Upper lobe of right lung (tissue), 1 donor: Measurements from ENCODE around the gene GMDS. TPM values are rescaled to one million over a fixed set of nuclear protein-coding genes. Genes with fewer than 3 reads are reported as not detected.

Source experiments
- ATAC-seq: fragments of 200-7000 bp; cut with Tn5 transposase; one replicate; pipeline ENCODE4 v1.9.1; 2020; ENCODE audit warnings: mild to moderate bottlenecking, moderate library complexity
- DNase-seq: peaks from one replicate; pipeline ENCODE4 v3.0.0-alpha.2; 2020
- H3K27ac ChIP-seq: fragments of 200-600 bp; one replicate; pipeline ENCODE4 v1.8.0; 2022
- H3K27me3 ChIP-seq: fragments of 200-600 bp; one replicate; pipeline ENCODE4 v1.8.0; 2022; ENCODE audit warnings: mild to moderate bottlenecking
- H3K36me3 ChIP-seq: fragments of 200-600 bp; one replicate; pipeline ENCODE4 v1.8.0; 2022
- H3K4me1 ChIP-seq: fragments of 200-600 bp; one replicate; pipeline ENCODE4 v1.8.0; 2022
- H3K4me3 ChIP-seq: fragments of 200-600 bp; one replicate; pipeline ENCODE4 v1.8.0; 2022; ENCODE audit warnings: mild to moderate bottlenecking
- H3K9me3 ChIP-seq: fragments of 200-600 bp; one replicate; pipeline ENCODE4 v1.8.0; 2022
- CTCF ChIP-seq: fragments of 200-600 bp; IDR thresholded peaks from one replicate; pipeline ENCODE4 v1.8.0; 2022; ENCODE audit warnings: antibody characterized with exemption
- intact Hi-C: fragments of 100-400 bp; cut with DNase I; formaldehyde crosslinking; loops from one replicate; pipeline ENCODE4 v1.11.0; 2022
- total RNA-seq: library from RNA; stranded (reverse); fragmentation: NEBNext Ultra II Directional; extraction: Animal tissue kit (Norgen Biotek cat#: 25700); gene quantifications from one replicate; pipeline ENCODE4 v1.2.1, GENCODE V29; 2021
- donor health status: DM: no; HTN: yes; CAD: no; lungs with severe emphysema.

Gene GMDS
- total RNA-seq, 1 donor from 2014 or later = 12.2 TPM

- Histone ChIP-seq H3K4me3 (no peak overlapping the region), H3K27ac (no peak overlapping the region), H3K36me3 (no peaks in the 10 kb centered on the region), H3K9me3 (no peaks in the 10 kb centered on the region), H3K27me3 (no peaks in the 10 kb centered on the region), H3K4me1 (no peaks in the 10 kb centered on the region)
- intact Hi-C loops = no loop called here
- ATAC-seq = no peak
- no peak for TF ChIP-seq CTCF
- no peak for DNase-seq
These were observed 76.9 kb downstream of the GMDS start for GRCh38 chr6:2168480-2168879.

- no peak for DNase-seq
These were observed 78.7 kb downstream of the GMDS start for GRCh38 chr6:2166717-2167116.

GRCh38 chr6:2165286-2165685 lies 80.1 kb downstream of the GMDS start:
- DNase-seq = no peak
- Histone ChIP-seq H3K4me1 (peaks cover 8% of the 10 kb centered on the region), H3K9me3 (no peaks in the 10 kb centered on the region), H3K27me3 (no peaks in the 10 kb centered on the region), H3K36me3 (no peaks in the 10 kb centered on the region), H3K4me3 (no peak overlapping the region), H3K27ac (no peak overlapping the region)
- no peak for TF ChIP-seq CTCF
- intact Hi-C loops = no loop called here
- no peak for ATAC-seq

More at GRCh38 chr6:2166717-2167116, 78.7 kb downstream of the GMDS start:
- H3K4me3 ChIP-seq = no peak overlapping the region
- H3K36me3 ChIP-seq = no peaks in the 10 kb centered on the region
- intact Hi-C loops = no loop called here
- ATAC-seq = no peak
- no peaks in the 10 kb centered on the region for H3K27me3 ChIP-seq
- no peak for TF ChIP-seq CTCF
- no peak overlapping the region for H3K27ac ChIP-seq
- peaks cover 5% of the 10 kb centered on the region for H3K4me1 ChIP-seq
- H3K9me3 ChIP-seq = no peaks in the 10 kb centered on the region

GRCh38 chr6:2164481-2164880 lies 80.9 kb downstream of the GMDS start:
- Histone ChIP-seq H3K4me1 (peaks cover 8% of the 10 kb centered on the region), H3K36me3 (no peaks in the 10 kb centered on the region), H3K9me3 (no peaks in the 10 kb centered on the region), H3K27ac (no peak overlapping the region), H3K4me3 (no peak overlapping the region), H3K27me3 (no peaks in the 10 kb centered on the region)
- TF ChIP-seq CTCF = no peak
- DNase-seq = no peak
- no peak for ATAC-seq
- intact Hi-C loops = no loop called here

GRCh38 chr6:2162079-2162445 lies 83.3 kb downstream of the GMDS start:
- no peaks in the 10 kb centered on the region for H3K36me3 ChIP-seq
- TF ChIP-seq CTCF = no peak
- H3K4me1 ChIP-seq = peaks cover 13% of the 10 kb centered on the region
- no peak for ATAC-seq
- intact Hi-C loops = no loop called here
- DNase-seq = no peak
- no peak overlapping the region for H3K4me3 ChIP-seq
- H3K27ac ChIP-seq = no peak overlapping the region
- H3K9me3 ChIP-seq = no peaks in the 10 kb centered on the region
- H3K27me3 ChIP-seq = no peaks in the 10 kb centered on the region

- ATAC-seq = peak; percentile 66
These were observed 86.7 kb downstream of the GMDS start for GRCh38 chr6:2158596-2159271.

More at GRCh38 chr6:2158596-2159271, 86.7 kb downstream of the GMDS start:
- no peaks in the 10 kb centered on the region for H3K36me3 ChIP-seq
- no peak for DNase-seq
- H3K4me1 ChIP-seq = peaks cover 19% of the 10 kb centered on the region
- no peak overlapping the region for H3K27ac ChIP-seq
- H3K4me3 ChIP-seq = no peak overlapping the region
- intact Hi-C loops = no loop called here
- H3K27me3 ChIP-seq = no peaks in the 10 kb centered on the region
- TF ChIP-seq CTCF = peak; percentile 38
- H3K9me3 ChIP-seq = no peaks in the 10 kb centered on the region
